ENCODE measurements around the gene HS2ST1. TPM values are rescaled to one million over a fixed set of nuclear protein-coding genes. Genes with fewer than 3 reads are reported as not detected.

HS2ST1 gene
- total RNA-seq, 1 donor from 2014 or later = 15.6 TPM

GRCh38 chr1:87155170-87155569 is 240.7 kb downstream of the HS2ST1 start:
- DNase-seq (ENCODE audit: low spot score) (no peak), ATAC-seq (no peak)

DNA sequence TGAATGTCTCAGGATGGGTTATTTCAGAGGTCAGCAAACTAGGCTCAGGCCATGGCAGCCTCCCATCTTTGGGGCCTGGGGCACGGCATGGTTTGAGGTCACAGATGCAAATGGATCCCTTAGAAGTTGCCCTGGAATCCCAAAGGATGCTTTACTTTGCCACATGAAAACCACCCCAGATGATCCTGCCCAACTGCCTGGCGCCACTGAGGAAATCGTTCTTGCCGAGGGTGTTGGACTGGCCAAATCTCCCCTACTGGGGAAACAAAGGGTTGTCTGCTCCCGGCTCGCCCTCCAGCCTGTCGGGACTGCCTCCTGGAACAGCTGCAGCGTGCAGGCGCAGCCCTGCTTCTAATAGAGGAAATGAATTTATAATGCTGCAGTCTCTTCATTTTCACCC is 241.2 kb downstream of the HS2ST1 start:
- DNase-seq (ENCODE audit: low spot score) = no peak
- no peak for ATAC-seq

DNA sequence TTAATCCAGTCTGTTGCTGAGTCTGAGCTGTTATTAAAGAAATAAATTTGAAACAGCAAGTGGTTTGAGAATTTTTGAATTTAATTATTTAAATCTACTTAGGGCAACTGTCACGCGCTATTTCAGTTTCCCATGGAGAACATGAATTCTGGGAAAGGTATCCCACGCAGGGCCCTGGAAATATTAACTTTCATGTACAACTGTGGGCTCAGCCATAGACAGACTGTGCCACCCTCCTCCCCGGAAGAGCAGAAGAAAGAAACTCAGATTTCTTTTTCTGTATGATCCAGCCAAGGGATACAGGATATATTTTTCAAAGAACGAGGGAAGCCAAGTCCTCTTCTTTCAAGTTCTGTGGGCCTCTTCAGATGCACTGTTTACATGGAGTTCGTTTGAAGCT is 241.7 kb downstream of the HS2ST1 start:
- no peak for DNase-seq (ENCODE audit: low spot score)
- no peak for ATAC-seq

DNA sequence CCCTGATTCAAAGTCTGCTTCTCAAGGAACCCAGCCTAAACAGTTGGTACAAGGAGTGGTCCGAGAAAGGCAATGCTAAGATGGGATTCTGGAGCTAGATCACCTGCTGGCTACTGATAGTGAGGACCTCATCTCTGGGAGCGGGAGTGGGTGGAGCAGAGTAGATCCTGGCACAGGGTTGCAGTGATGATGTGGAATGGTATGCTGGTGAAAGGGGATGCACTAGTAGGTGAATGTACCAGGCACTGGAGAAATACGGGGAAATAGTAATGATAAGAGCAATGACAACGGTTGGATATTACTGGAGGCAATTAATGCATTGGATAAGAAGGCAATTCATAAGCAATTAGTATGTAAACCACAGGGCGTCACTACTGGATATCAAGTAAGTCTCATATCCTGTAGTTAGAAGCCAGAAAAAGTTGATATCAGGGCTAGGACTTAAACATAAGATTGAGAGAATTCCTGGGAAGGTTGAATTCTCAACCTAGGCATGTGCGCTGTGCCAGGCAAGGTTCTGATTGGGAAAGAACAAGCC is 245.0 kb downstream of the HS2ST1 start:
- ATAC-seq (no peak), DNase-seq (ENCODE audit: low spot score) (no peak)

Other genes starting within 250 kb of the HS2ST1 start
- gene SH3GLB1, start 210.1 kb upstream of the HS2ST1 start, total RNA-seq = 23.2 TPM
- gene SELENOF, start 509 bp upstream of the HS2ST1 start, total RNA-seq = 105 TPM